GM21825 (cell line): ENCODE results near the gene POP7.
"Not testable (repeated sequence)": the region's sequence is repeated elsewhere in the genome, so short reads cannot be mapped to it uniquely, and the experiment has no call there.

Experiments used
- ATAC-seq: cut with Tn5 transposase; IDR thresholded peaks from one replicate; pipeline ENCODE4 v1.9.1; 2021; ENCODE audit warnings: mild to moderate bottlenecking, moderate library complexity; ENCODE audit not compliant: unreplicated experiment

The POP7 gene

DNA sequence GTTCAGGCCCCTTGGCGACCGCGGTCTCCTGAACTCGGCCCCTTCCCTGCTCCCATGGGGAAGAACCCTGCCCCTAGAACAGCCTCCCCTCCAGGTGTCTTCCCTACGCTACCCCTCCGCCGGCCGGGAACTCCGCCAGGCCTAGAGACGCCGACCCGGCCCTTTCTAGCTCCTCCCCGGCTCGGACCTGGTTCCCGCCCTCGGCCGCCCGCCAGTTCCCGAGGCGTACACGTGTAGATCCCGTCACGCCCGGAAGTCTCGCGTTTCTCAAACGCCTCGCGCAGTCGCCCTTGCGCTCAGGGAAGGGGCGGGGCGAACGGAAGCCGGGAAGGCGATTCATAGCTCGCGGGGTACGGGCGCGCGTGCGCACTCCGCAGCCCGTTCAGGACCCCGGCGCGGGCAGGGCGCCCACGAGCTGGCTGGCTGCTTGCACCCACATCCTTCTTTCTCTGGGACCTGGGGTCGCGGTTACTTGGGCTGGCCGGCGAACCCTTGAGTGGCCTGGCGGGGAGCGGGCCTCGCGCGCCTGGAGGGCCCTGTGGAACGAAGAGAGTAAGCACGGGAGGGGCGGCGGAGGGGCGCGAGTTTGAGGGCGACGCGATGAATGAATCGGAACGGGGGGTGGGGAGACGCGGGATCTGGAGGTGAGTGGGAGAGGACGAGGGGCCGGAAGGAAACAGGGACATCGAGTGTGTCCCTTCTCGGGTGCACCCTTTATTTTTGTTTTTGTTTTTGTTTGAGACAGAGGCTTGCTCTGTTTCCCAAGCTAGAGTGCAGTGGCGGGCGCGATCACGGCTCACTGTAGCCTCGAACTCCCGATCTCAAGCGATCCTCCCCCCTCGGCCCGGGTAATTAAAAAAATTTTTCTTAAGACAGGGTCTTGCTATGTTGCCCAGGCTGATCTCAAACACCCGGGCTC lies at the start of gene POP7:
TSS of gene POP7 (plus strand) at position 369 of the 919 bp plus-strand sequence. CDS start 710 bp downstream, outside the sequence.
- ATAC-seq, result peak; percentile 78

DNA sequence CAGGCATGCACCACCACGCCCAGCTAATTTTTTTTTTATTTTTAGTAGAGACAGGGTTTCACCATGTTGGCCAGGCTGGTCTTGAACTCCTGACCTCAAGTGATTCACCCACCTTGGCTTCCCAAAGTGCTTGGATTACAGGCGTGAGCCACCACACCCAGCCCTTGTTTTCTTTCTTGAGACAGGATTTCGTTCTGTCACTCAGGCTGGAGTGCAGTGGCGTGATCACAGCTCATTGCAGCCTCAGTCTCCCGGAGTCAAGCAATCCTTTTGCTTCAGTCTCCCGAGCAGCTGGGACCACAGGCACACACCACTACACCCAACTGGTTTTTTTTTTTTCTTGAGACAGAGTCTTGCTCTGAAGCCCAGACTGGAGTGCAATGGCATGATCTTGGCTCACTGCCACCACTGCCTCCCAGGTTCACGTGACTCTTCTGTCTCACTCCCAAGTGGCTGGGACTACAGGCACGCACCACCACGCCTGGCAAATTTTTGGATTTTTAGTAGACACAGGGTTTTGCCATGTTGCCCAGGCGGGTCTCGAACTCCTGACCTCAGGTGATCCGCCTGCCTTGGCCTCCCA lies 43.6 kb upstream of the POP7 start:
- not testable (repeated sequence) for ATAC-seq

DNA sequence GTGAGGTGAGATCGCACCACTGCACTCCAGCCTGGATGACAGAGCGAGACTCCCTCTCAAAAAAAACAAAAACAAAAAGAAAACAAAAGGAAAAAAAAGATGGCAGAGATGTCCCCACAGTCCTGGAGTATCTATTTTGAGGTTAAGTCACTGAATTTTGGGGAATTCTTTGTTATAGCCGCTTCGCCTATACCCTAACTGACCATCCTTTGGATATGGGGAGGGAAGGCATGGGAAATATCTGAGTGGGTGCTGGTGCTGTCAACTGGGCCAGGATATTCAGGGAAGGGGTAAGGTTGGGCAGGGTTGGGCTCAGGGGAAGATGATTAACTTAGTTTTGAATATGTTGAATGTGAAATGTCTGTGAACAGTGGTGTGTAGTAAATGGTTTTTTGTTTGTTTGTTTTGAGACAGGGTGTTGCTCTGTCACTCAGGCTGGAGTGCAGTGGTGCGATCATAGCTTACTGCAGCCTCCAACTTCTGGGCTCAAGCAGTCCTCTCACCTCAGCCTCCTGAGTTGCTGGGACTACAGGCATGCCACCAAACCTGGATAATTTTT lies 40.7 kb upstream of the POP7 start:
- ATAC-seq, result no peak

DNA sequence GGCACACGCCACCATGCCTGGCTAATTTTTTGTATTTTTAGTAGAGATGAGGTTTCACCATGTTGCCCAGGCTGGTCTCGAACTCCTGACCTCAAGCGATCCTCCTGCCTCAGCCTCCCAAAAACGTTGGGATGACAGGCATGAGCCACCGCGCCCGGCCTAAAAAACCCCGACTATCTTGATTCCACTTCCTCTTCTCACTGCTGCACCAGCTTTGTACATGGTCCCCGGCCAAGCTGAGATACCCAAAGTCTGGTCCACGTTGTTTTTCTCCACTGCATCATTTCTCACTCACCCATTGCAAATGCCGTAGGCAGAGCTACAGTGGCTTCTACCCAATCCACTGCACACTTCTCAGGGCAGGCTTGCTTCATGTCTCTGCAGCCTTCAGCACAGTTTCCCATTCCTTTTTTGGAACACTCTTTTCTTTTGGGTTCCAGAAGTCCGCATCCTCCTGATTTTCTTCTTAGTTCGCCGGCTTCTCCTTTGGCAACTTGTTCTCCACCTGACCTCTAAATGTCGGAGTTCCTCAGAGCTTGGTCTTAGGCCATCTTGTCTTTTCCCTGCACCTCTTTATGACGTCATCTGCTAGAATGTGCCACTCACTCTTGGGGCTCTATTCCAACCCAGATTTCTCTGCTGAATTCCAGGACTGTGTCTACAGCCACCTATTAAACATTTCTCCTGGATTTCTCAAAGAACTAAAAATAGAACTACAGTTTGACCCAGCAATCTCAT lies 38.4 kb upstream of the POP7 start:
- ATAC-seq, result no peak

DNA sequence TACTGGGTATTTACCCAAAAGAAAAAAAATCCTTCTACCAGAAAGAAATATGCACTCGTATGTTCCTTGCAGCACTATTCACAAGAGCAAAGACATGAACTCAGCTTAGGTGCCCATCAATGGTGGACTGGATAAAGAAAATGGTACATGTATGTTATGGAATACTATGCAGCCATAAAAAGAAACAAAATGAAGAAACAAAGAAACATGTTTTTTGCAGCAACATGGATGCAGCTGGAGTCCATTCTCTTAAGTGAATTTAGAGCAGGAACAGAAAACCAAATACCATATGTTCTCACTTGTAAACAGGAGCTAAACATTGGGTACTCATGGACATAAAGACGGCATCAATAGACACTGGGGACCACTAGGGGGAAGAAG lies 37.9 kb upstream of the POP7 start:
- no peak for ATAC-seq

DNA sequence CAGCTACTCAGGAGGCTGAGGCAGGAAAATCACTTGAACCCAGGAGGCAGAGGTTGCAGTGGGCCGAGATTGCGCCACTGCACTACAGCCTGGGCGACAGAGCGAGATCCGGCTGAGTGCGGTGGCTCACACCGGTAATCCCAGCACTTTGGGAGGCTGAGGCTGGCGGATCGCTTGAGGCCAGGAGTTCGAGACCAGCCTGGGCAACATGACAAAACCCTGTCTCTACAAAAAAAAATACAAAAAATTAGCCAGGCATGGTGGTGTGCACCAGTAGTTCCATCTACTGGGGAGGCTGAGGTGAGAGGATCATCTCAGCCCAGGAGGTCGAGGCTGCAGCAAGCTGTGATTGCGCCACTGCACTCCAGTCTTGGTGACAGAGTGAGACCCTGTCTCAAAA lies 36.8 kb upstream of the POP7 start:
- not testable (repeated sequence) for ATAC-seq

DNA sequence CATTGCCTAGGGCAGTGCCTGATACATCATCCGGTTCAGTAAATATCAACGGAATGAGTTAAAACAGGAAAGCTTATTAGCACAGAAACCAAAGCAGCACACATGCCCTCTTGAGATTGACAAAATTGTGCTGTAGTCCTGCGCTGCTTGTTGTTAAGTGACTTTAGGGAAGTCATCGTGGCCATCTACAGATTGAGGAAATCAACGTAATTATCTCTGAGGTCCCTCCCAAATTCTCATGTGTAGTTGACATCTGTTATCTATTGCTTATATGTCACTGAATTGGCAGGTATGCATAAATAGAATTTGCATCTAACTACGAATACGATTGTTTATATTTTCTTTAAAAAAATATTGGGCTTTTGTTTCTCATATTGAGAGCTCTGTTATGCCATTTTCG lies 35.8 kb upstream of the POP7 start:
- ATAC-seq, result no peak

DNA sequence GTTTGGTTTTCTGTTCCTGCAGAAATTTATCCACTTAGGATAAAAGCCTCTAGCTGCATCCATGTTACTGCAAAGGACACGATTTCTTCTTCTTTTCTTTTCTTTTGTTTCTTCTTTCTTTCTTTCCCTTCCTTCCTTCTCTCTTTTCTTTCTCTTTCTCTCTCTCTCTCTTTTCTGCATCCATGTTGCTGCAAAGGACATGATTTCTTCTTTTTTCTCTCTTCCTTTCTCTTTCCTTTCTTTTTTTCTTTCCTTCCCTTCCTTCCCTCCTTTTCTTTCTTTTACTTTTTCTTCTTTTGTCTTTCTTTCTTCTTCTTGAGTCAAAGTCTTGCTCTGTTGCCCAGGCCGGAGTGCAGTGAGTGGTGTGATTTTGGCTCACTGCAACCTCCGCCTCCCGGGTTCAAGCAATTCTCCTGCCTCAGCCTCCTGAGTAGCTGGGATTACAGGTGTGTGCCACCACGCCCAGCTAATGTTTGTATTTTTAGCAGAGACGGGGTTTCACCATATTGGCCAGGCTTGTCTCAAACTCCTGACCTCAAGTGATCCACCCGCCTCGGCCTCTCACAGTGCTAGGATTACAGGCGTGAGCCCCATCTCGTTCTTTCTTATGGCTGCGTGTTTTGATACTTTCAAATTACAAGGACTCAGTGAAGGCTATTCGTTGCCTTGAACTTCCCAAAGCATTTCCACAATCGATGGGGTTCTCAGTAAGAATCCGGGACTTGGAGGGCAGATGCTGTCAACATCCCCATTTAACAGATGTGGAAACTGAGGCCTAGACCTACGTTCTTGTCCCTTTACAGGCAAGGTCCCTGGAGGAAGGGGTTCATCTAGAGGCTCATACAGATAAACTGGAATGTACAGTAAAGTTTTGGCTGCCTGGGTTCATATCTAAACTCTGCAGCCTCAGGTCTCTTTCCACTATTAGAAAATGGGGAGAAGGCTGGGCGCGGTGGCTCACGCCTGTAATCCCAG lies 34.3 kb upstream of the POP7 start:
- ATAC-seq, result no peak

DNA sequence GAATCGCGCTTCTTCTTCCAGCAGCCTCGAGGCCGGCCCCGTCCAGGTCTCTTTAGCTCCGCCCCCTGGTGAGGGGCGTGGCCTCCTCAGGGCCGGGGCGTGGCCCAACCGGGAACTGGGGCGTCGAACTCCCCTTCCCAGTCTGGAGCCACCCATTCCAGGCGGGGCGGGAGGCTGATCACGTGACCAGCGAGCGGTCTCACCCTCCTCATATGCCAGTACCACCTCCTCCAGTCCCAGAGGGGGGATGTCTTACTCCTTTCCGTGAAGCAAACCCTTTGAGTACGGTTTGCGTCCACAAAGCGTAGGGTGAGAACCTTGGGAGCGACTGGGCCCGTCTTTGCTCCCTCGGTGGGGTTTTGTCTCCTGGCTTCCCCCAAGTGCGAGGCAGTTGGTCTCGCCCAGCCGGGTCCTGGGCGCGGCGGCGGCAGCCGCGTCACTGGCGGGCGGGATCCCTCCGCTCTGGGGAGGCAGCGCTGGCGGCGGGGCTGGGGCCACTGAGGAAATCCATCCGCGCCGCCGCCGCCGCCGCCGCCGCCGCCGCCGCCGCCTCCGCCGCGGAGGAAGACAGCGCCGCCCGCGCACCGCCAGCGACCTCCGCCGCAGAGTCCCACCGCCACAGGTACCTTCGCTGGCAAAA lies 32.5 kb upstream of the POP7 start, which contains the start of gene GNB2:
TSS of gene GNB2 (plus strand) at position 439 of the 640 bp plus-strand sequence. CDS start 2,526 bp downstream, outside the sequence.
- peak; percentile 54 for ATAC-seq

DNA sequence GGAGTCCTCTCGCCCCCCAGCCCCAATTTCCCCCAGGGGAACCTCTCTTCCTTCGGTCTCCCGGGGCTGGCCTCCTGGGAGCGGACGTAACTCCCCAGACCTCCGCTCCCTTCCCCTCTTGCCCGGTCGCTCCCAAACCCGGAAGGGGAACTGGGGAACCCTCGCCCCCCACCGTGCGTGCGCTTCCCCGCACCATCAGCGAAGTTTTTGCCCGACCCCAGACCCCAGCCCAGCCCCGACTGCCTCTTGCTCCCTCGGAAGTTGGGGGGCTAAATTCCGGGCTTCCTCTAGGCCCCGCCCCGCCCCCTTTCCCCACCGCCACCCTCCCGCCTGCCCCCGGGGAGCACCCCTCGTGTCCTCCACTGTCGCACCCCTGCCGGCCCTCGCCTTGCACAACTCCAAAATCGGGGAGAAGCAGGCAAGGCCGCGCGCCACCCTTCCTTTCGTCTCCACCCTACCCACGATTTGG lies 31.9 kb upstream of the POP7 start:
- peak; percentile 1 for ATAC-seq

DNA sequence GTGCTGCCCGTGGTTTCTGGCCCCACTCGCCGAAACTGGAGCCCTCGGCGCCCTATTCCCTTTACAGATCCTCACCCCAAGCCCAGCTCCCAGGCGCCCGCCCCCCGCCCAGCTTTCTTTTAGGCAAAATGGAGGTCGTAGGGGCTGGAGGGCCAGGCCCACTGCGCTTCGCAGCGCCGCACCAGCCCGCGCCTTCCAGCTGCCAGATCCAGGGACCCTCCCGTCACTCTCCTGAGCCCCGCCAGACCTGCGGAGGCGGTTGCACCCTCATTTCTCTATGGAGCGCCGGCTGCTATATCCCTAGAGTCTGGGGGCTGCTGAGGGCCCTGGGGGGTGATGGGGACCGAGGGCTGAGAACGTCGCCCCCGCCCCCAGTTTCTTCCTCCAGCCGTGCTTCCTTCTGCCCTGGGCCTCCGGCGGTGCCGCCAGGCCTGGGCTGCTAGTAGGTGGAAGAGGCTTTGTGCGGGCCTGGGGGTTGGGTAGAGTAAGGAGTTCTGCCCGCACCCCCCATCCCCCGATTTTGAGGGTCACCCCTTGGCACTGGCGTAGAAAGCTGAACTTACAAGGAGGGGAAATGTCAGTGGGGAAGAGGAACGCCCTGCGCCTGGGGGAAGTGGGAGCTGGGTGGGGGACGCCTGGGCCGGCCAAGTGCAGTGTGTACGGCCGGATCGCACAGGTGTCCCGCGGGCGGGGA lies 31.4 kb upstream of the POP7 start:
- ATAC-seq, result no peak

DNA sequence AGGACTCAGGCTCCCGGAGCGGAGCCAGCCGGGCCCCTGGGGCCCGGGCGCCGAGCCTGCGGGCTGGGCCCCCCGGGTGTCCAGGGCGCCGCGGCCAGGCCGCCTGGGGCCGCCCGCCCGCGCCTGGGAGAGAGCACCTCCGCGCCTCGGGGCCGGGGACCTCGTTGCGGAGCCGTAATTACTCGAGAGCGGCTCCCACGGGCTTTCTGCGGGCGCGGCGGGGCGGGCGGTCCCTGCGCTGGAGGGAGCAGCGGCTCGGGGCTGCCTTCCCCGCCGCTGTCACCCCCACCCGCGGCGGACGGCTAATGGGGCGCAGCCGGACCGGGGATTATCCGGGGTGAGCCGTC lies 30.8 kb upstream of the POP7 start:
- ATAC-seq, result no peak

DNA sequence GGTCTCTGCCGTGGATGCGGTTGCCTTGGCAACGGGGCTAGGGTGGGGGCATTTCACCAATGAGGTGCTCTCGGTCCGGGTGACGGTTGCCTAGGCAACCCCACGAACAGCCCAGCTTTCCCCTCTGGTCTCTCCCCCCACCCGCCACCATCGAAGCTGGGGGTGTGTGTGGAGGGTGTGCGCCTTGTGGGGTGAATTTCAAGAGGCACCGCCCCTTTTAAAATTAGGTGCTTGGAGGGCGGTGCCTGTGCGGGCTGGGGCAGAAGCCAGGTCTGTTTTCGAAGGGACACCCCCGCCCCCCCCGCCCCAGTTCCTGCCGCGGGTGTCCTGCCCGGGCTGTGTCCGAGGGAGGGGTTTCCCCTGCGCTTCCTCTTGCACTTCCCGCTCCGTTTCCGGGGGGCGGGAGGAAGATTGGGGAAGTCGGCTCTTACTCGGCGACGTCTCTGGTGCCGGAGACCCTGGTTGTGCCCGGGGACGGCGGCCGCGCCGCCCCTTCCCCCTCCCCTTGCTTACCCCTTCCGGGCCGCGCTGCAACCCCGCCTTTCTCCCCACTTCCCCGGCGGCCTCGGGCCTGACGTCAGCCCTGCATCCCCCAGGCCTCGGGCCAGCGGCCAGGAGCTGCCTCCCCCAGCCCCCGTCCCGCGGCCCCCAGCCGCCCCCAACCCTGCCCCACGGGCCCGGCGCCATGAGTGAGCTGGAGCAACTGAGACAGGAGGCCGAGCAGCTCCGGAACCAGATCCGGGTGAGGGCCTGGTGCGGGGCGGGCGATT lies 30.2 kb upstream of the POP7 start:
- ATAC-seq, result peak; percentile 27

DNA sequence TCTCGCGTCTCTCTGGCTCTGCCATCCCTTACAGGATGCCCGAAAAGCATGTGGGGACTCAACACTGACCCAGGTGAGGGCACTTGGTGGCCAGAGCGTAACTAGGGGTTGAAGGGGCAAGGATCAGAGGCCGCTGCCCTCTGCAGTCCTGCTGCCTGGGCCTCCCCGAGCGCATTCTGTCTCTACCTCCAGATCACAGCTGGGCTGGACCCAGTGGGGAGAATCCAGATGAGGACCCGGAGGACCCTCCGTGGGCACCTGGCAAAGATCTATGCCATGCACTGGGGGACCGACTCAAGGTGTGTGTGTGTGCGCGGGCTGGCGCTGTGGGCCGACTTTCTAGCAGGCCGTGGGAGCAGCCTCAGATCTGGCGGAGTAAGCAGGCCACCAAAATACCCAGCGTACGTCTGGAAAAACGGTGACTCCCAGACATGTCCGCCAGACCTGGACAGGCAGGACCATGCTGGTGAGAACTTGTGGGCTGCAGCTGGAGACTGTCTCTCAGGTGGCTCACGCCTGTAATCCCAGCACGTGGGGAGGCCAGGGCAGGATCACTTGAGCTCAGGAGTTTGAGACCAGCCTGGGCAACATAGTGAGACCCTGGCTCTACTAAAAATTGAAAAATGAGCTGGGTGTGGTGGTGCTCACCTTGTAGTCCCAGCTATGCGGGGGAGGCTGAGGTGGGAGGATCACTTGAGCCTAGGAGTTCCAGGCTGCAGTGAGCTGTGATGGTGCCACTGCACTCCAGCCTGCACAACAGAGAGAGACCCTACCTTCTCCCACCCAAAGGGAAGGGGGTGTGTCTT lies 29.2 kb upstream of the POP7 start:
- no peak for ATAC-seq

DNA sequence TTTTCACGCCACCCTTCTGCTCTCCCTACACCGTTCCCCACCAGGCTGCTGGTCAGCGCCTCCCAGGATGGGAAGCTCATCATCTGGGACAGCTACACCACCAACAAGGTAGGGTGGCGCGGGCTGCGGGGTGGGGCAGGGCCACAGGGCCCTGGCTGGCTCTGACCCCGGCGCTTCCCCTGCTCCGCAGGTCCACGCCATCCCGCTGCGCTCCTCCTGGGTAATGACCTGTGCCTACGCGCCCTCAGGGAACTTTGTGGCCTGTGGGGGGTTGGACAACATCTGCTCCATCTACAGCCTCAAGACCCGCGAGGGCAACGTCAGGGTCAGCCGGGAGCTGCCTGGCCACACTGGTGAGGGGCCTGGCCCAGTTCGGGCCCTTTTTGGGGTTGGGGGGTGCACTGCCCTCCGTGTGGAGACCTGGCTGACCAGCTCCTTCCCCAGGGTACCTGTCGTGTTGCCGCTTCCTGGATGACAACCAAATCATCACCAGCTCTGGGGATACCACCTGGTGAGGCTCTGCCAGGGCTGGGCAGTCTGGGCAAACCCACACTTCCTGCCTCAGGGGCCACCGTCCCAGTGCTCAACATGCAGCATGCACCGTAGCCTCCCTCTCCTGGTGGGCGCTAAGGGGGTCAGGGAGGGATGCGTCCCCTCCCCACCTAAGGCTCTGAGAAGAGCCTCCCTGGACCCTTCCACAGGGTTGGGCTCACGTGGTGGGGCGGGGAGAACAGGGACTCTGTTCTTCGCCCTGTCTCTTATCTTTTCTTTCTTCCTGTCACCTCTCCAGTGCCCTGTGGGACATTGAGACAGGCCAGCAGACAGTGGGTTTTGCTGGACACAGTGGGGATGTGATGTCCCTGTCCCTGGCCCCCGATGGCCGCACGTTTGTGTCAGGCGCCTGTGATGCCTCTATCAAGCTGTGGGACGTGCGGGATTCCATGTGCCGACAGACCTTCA lies 28.3 kb upstream of the POP7 start:
- no peak for ATAC-seq

DNA sequence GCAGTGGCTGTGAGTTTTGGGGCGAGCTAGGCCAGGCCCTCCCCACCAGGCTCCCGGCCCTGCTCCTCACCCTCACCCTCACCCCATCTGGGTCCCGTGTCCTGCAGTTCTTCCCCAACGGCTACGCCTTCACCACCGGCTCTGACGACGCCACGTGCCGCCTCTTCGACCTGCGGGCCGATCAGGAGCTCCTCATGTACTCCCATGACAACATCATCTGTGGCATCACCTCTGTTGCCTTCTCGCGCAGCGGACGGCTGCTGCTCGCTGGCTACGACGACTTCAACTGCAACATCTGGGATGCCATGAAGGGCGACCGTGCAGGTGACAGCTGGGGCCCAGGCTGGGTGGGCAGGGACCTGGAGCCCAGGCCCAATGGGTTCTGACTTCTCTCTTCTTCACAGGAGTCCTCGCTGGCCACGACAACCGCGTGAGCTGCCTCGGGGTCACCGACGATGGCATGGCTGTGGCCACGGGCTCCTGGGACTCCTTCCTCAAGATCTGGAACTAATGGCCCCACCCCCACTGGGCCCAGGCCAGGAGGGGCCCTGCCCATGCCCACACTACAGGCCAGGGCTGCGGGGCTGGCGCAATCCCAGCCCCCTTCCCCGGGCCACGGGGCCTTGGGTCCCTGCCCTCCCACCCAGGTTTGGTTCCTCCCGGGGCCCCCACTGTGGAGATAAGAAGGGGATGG lies 27.5 kb upstream of the POP7 start:
- ATAC-seq, result no peak
